ENCODE results near the gene SCUBE1. TPM values are rescaled to one million over a fixed set of nuclear protein-coding genes. Genes with fewer than 3 reads are reported as not detected.

Gene SCUBE1
- total RNA-seq, 1 donor from 2014 or later = 25.9 TPM

DNA sequence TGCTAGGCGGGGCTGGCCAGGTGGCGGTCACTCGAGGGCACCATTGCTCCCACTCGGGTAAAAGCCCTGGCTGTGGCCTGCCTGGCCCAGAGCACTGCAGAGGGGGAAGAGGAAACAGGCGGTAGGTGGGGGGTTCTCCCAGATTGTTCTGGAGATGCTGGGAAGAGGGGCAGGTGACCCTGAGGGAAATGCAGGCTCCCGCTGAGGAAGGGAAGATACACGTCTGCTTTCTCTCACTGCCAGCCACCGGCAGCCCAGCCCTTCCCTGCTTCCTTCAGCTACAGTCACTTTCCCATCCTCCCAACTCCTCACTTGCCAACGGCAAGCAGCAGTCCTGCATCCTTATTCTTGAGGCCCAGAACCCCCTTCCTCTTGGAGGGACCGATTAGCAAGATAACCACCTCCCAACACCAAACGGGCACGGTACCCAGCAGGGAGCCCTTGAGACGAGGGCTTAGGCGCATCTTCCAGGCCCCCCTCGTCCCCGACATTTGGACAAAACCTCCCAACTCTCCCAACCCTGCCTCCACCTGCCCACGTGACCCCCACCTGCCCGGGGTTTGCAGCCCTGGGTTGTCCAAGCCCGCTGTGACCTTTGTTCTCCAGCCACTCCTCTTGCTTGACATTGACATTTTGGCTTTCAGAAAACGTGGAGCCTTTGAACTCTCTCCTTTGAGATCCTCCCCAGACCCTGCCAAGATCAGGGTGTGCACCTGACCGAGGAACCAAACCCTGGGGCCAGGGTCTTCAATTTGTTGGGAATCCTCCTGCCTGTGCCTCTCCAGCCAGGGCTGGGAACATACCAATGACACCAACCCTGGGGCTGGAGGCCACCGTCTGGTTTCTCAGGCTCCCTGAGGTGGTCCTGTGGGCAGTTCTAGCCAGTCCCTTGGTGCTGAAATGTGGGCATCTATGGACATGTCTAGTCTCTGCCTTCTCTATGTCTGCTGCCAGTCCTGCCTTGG lies 107.4 kb downstream of the SCUBE1 start:
- TF ChIP-seq EZH2phosphoT487 (IDR thresholded peaks at IDR 0.05) = no peak
- no peak for TF ChIP-seq EZH2 (IDR thresholded peaks at IDR 0.05)
- TF ChIP-seq, protein P1, sequence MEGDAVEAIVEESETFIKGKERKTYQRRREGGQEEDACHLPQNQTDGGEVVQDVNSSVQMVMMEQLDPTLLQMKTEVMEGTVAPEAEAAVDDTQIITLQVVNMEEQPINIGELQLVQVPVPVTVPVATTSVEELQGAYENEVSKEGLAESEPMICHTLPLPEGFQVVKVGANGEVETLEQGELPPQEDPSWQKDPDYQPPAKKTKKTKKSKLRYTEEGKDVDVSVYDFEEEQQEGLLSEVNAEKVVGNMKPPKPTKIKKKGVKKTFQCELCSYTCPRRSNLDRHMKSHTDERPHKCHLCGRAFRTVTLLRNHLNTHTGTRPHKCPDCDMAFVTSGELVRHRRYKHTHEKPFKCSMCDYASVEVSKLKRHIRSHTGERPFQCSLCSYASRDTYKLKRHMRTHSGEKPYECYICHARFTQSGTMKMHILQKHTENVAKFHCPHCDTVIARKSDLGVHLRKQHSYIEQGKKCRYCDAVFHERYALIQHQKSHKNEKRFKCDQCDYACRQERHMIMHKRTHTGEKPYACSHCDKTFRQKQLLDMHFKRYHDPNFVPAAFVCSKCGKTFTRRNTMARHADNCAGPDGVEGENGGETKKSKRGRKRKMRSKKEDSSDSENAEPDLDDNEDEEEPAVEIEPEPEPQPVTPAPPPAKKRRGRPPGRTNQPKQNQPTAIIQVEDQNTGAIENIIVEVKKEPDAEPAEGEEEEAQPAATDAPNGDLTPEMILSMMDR (IDR thresholded peaks at IDR 0.05) = no peak
- no peak overlapping the region for H3K4me2 ChIP-seq
- H3K4me3 Mint-ChIP-seq = peak overlapping the region; percentile 51
- H3K9me3 Mint-ChIP-seq = no peaks in the 10 kb centered on the region
- H3K9me3 ChIP-seq (ENCODE audit: low read depth) = no peaks in the 10 kb centered on the region
- H3K27ac Mint-ChIP-seq = peak overlapping the region; percentile 89
- no peak overlapping the region for H2AFZ ChIP-seq (replicated peaks)
- no peak overlapping the region for H3K4me3 ChIP-seq
- H3K79me2 ChIP-seq (ENCODE audit: low read depth) = no peaks in the 10 kb centered on the region
- H3K27ac ChIP-seq = no peak overlapping the region
- H3K27me3 ChIP-seq = no peaks in the 10 kb centered on the region
- peaks cover 4% of the 10 kb centered on the region for H3K36me3 Mint-ChIP-seq
- H4K20me1 ChIP-seq (ENCODE audit: low read depth) = peaks cover 7% of the 10 kb centered on the region
- no peak overlapping the region for H3K9ac ChIP-seq
- H3K36me3 ChIP-seq = no peaks in the 10 kb centered on the region
- H3K4me1 Mint-ChIP-seq = peaks cover 62% of the 10 kb centered on the region
- H3K27me3 Mint-ChIP-seq (ENCODE audit: insufficient read depth, low read depth) = peaks cover 6% of the 10 kb centered on the region
- H3F3A ChIP-seq (ENCODE audit: low read depth) = no peaks in the 10 kb centered on the region
- no peaks in the 10 kb centered on the region for H3K4me1 ChIP-seq
- no peak for DNase-seq (ENCODE audit: low spot score)

DNA sequence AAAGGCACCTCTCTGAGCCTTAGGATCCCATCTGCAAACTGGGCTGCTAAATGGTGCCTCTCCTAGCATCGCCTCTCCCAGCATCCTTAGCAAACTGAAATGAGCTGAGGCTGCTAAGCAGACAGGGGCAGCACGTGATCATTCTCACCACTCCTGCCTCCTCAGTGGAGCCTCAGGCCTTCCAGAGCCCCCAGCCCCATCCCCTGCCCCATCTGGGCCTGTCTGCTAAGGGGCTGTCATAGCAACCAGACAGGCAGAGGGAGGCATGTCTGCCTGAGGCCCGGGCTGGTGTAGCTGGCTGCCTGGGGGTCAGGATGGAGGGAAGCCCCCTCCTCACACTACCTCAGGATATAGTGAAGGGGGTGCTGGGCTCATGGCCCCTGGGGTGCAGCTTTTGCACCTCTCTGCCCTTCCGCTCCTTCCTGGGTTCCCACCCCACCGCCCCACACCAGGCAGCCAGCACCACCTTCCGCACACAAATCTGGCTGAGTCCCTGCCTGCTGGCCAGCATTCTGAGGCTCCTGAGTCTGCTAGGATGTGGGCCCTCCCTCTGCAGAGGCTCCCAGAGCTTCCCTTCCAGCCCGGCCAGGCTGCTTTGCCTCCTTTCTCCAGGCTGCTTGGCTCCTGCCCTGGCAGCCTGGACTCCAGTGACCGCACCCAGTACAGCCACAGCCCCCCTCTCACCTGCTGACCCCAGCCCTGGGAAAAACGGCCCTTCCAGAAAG lies 108.7 kb downstream of the SCUBE1 start:
- no peaks in the 10 kb centered on the region for H3K36me3 ChIP-seq
- no peak overlapping the region for H2AFZ ChIP-seq (replicated peaks)
- H3K4me3 Mint-ChIP-seq = no peak overlapping the region
- H3K9me3 Mint-ChIP-seq = no peaks in the 10 kb centered on the region
- peaks cover 10% of the 10 kb centered on the region for H4K20me1 ChIP-seq (ENCODE audit: low read depth)
- no peaks in the 10 kb centered on the region for H3K9me3 ChIP-seq (ENCODE audit: low read depth)
- peaks cover 4% of the 10 kb centered on the region for H3K36me3 Mint-ChIP-seq
- no peak for DNase-seq (ENCODE audit: low spot score)
- H3K27ac ChIP-seq = peak overlapping the region; percentile 0
- H3K27ac Mint-ChIP-seq = peak overlapping the region; percentile 98
- no peaks in the 10 kb centered on the region for H3K79me2 ChIP-seq (ENCODE audit: low read depth)
- TF ChIP-seq EZH2phosphoT487 (IDR thresholded peaks at IDR 0.05) (no peak), EZH2 (IDR thresholded peaks at IDR 0.05) (no peak)
- TF ChIP-seq, protein P1 (IDR thresholded peaks at IDR 0.05) = no peak
- no peaks in the 10 kb centered on the region for H3F3A ChIP-seq (ENCODE audit: low read depth)
- H3K9ac ChIP-seq = no peak overlapping the region
- H3K4me1 Mint-ChIP-seq = peaks cover 61% of the 10 kb centered on the region
- H3K4me2 ChIP-seq = no peak overlapping the region
- H3K27me3 ChIP-seq = no peaks in the 10 kb centered on the region
- H3K27me3 Mint-ChIP-seq (ENCODE audit: insufficient read depth, low read depth) = peaks cover 6% of the 10 kb centered on the region
- H3K4me3 ChIP-seq = no peak overlapping the region
- no peaks in the 10 kb centered on the region for H3K4me1 ChIP-seq

DNA sequence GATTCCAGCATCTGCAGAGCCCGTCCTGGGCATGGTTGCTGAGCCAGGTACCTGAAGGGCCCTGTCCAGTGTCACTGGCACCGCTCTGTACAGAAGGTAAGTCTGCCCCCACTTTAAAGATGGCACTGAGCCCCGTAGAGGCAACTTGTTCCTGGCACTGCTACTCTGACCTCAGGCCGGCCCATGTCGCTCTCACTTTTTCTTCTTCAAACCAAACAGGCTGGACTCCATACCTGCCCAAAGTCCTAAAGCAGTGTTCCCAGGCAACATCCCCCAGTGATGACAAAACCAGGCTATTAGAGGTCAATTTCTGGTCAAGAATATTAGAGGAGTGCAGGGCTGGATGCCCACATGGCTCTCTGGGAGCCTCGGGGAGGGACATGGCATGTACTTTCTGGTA lies 109.6 kb downstream of the SCUBE1 start:
- Histone ChIP-seq H3K36me3 (no peaks in the 10 kb centered on the region), H2AFZ (replicated peaks) (no peak overlapping the region), H3K27ac (no peak overlapping the region), H3K4me2 (no peak overlapping the region), H3F3A (ENCODE audit: low read depth) (no peaks in the 10 kb centered on the region), H3K4me1 (no peaks in the 10 kb centered on the region), H3K79me2 (ENCODE audit: low read depth) (no peaks in the 10 kb centered on the region), H4K20me1 (ENCODE audit: low read depth) (peaks cover 10% of the 10 kb centered on the region), H3K27me3 (no peaks in the 10 kb centered on the region), H3K9ac (no peak overlapping the region), H3K4me3 (no peak overlapping the region), H3K9me3 (ENCODE audit: low read depth) (no peaks in the 10 kb centered on the region)
- H3K4me1 Mint-ChIP-seq = peaks cover 68% of the 10 kb centered on the region
- H3K9me3 Mint-ChIP-seq = no peaks in the 10 kb centered on the region
- peaks cover 7% of the 10 kb centered on the region for H3K27me3 Mint-ChIP-seq (ENCODE audit: insufficient read depth, low read depth)
- peaks cover 4% of the 10 kb centered on the region for H3K36me3 Mint-ChIP-seq
- DNase-seq (ENCODE audit: low spot score) = no peak
- H3K27ac Mint-ChIP-seq = peak overlapping the region; percentile 72
- no peak for TF ChIP-seq EZH2 (IDR thresholded peaks at IDR 0.05)
- TF ChIP-seq, protein P1 (IDR thresholded peaks at IDR 0.05) = no peak
- no peak for TF ChIP-seq EZH2phosphoT487 (IDR thresholded peaks at IDR 0.05)
- H3K4me3 Mint-ChIP-seq = no peak overlapping the region
